DOHH2 (cell line): ENCODE results near the gene SUCLA2.
A peak's percentile ranks its signal among the peaks of the same experiment; 100 is the strongest.

Experiments used
- H3F3A ChIP-seq: fragments of 200-600 bp; sonication (generic), shearing (Covaris generic); 2 replicates; pipeline ENCODE4 v1.6.0; 2016; ENCODE audit warnings: antibody characterized with exemption, mild to moderate bottlenecking; ENCODE audit not compliant: control insufficient read depth, insufficient read depth
- H3K27ac ChIP-seq: fragments of 200-600 bp; sonication (generic); 2 replicates; pipeline ENCODE4 v1.5.1; 2014; ENCODE audit warnings: low read depth, mild to moderate bottlenecking, low read length, moderate library complexity
- H3K27me3 ChIP-seq: fragments of 200-600 bp; sonication (generic); 2 replicates; pipeline ENCODE4 v1.6.1; 2014; ENCODE audit warnings: mild to moderate bottlenecking, low read length, mixed read lengths; ENCODE audit not compliant: control insufficient read depth
- H3K36me3 ChIP-seq: fragments of 200-600 bp; sonication (generic); 2 replicates; pipeline ENCODE4 v1.6.1; 2014; ENCODE audit warnings: mild to moderate bottlenecking, low read length, moderate library complexity, mixed read lengths; ENCODE audit not compliant: control insufficient read depth
- H3K4me1 ChIP-seq: fragments of 200-600 bp; sonication (generic); 2 replicates; pipeline ENCODE4 v1.6.1; 2014; ENCODE audit warnings: mild to moderate bottlenecking, low read length, mixed read lengths; ENCODE audit not compliant: control insufficient read depth
- H3K4me2 ChIP-seq: fragments of 200-600 bp; sonication (generic); 2 replicates; pipeline ENCODE4 v1.6.0; 2014; ENCODE audit warnings: mild to moderate bottlenecking, low read length, moderate library complexity
- H3K4me3 ChIP-seq: fragments of 200-600 bp; sonication (generic); 2 replicates; pipeline ENCODE4 v1.5.1; 2014; ENCODE audit warnings: mild to moderate bottlenecking, low read length, mixed read lengths
- H3K79me2 ChIP-seq: fragments of 200-600 bp; sonication (generic); 2 replicates; pipeline ENCODE4 v1.6.1; 2014; ENCODE audit warnings: mild to moderate bottlenecking, low read length, mixed read lengths; ENCODE audit not compliant: control insufficient read depth
- H3K9me2 ChIP-seq: fragments of 200-600 bp; sonication (generic); replicated peaks from 2 replicates; pipeline ENCODE4 v1.6.1; 2014; ENCODE audit warnings: mild to moderate bottlenecking, low read length, mixed read lengths; ENCODE audit not compliant: control insufficient read depth
- H3K9me3 ChIP-seq: fragments of 200-600 bp; sonication (generic); 2 replicates; pipeline ENCODE4 v1.6.1; 2014; ENCODE audit warnings: antibody characterized with exemption, low read length, mixed read lengths; ENCODE audit not compliant: control insufficient read depth, insufficient read depth
- H4K20me1 ChIP-seq: fragments of 200-600 bp; sonication (generic); 2 replicates; pipeline ENCODE4 v1.6.0; 2014; ENCODE audit warnings: low read depth, mild to moderate bottlenecking, antibody characterized with exemption, low read length, moderate library complexity; ENCODE audit not compliant: control insufficient read depth, insufficient read depth
- CTCF ChIP-seq: fragments of 200-600 bp; sonication (generic); IDR thresholded peaks from one replicate; pipeline ENCODE4 v1.5.1; 2014; ENCODE audit warnings: antibody characterized with exemption, mild to moderate bottlenecking, low read depth, low read length; ENCODE audit not compliant: poor library complexity, severe bottlenecking
- EZH2phosphoT487 ChIP-seq: fragments of 200-600 bp; sonication (generic); IDR thresholded peaks from 2 replicates; pipeline ENCODE4 v1.6.1; 2017; ENCODE audit warnings: borderline replicate concordance, mild to moderate bottlenecking, antibody characterized with exemption, low read length, moderate library complexity, mixed read lengths

Gene SUCLA2

GRCh38 chr13:48001114-48001881 lies at the start of gene SUCLA2:
SUCLA2 (minus strand) TSS chr13:48001273; CDS start chr13:48001269, 4 bp downstream.
- Histone ChIP-seq H3K79me2 (peaks cover 47% of the 10 kb centered on the region), H3K9me3 (no peaks in the 10 kb centered on the region), H3K9me2 (no peaks in the 10 kb centered on the region), H3K4me1 (peaks cover 14% of the 10 kb centered on the region), H3K36me3 (peaks cover 17% of the 10 kb centered on the region), H3F3A (no peaks in the 10 kb centered on the region), H3K27me3 (no peaks in the 10 kb centered on the region), H3K4me3 (peak within 1 kb of the TSS; percentile 89), H3K4me2 (peak within 1 kb of the TSS; percentile 69), H3K27ac (no peak within 1 kb of the TSS), H4K20me1 (no peaks in the 10 kb centered on the region)
- TF ChIP-seq EZH2phosphoT487 (no peak), CTCF (no peak)

GRCh38 chr13:48050550-48050949 lies 49.5 kb upstream of the SUCLA2 start:
- no peaks in the 10 kb centered on the region for H3K79me2 ChIP-seq
- TF ChIP-seq EZH2phosphoT487 (no peak), CTCF (no peak)
- H3K9me3 ChIP-seq, result no peaks in the 10 kb centered on the region
- H4K20me1 ChIP-seq, result no peaks in the 10 kb centered on the region
- no peak overlapping the region for H3K27ac ChIP-seq
- no peak overlapping the region for H3K4me3 ChIP-seq
- no peaks in the 10 kb centered on the region for H3K4me1 ChIP-seq
- H3F3A ChIP-seq, result no peaks in the 10 kb centered on the region
- peaks cover 66% of the 10 kb centered on the region for H3K36me3 ChIP-seq
- H3K4me2 ChIP-seq, result no peak overlapping the region
- no peaks in the 10 kb centered on the region for H3K27me3 ChIP-seq
- no peaks in the 10 kb centered on the region for H3K9me2 ChIP-seq

GRCh38 chr13:48043789-48044503 lies 42.9 kb upstream of the SUCLA2 start:
- Histone ChIP-seq H4K20me1 (no peaks in the 10 kb centered on the region), H3K27ac (no peak overlapping the region), H3K4me1 (peaks cover 4% of the 10 kb centered on the region), H3K79me2 (peaks cover 9% of the 10 kb centered on the region), H3K9me3 (no peaks in the 10 kb centered on the region), H3K4me2 (no peak overlapping the region), H3K36me3 (peaks cover 77% of the 10 kb centered on the region), H3K27me3 (no peaks in the 10 kb centered on the region), H3F3A (peaks cover 10% of the 10 kb centered on the region), H3K9me2 (no peaks in the 10 kb centered on the region), H3K4me3 (no peak overlapping the region)
- no peak for TF ChIP-seq CTCF
- TF ChIP-seq EZH2phosphoT487, result no peak
